LNCAP (cell line): ENCODE data around the gene YTHDF1.
A peak's percentile ranks its signal among the peaks of the same experiment; 100 is the strongest.

Experiments
- CTCF ChIP-seq: fragments of 450-650 bp; IDR thresholded peaks from 2 replicates; pipeline ENCODE4 v1.5.1; 2017; ENCODE audit warnings: mild to moderate bottlenecking

The YTHDF1 gene

GRCh38 chr20:63174309-63175037 lies 41.5 kb downstream of the YTHDF1 start:
- no peak for TF ChIP-seq CTCF

GRCh38 chr20:63173552-63174191 lies 42.3 kb downstream of the YTHDF1 start:
- no peak for TF ChIP-seq CTCF

- TF ChIP-seq CTCF = peak; percentile 8; the same call in 1 of the 2 replicates
Observed at GRCh38 chr20:63172726-63173125, 43.2 kb downstream of the YTHDF1 start.

GRCh38 chr20:63171991-63172390 lies 43.9 kb downstream of the YTHDF1 start:
- TF ChIP-seq CTCF = no peak

- TF ChIP-seq CTCF = no peak
Observed at GRCh38 chr20:63169681-63170080, 46.2 kb downstream of the YTHDF1 start.

- no peak for TF ChIP-seq CTCF
Observed at GRCh38 chr20:63168861-63169260, 47.1 kb downstream of the YTHDF1 start.

GRCh38 chr20:63167918-63168520 lies 47.9 kb downstream of the YTHDF1 start:
- TF ChIP-seq CTCF = no peak
